Activated B cell treated with CpG ODN at 0.5 μM for 24 hours (primary cell): Measurements from ENCODE around the gene CERS1. TPM values are rescaled to one million over a fixed set of nuclear protein-coding genes. Genes with fewer than 3 reads are reported as not detected.

Experiments used
- ATAC-seq: fragments of 200-7000 bp; cut with Tn5 transposase; one replicate; pipeline ENCODE4 v1.10.0; 2021; ENCODE audit warnings: low read depth, mild to moderate bottlenecking, moderate library complexity
- CTCF ChIA-PET: fragments of 350-600 bp; sonication (Branson Sonifier 250); formaldehyde crosslinking; loops from one replicate; lab custom pipeline; 2021; ENCODE audit warnings: antibody characterized with exemption; lab: Charles Lee
- POLR2A ChIA-PET: fragments of 350-600 bp; sonication (Branson Sonifier 250); formaldehyde crosslinking; loops from one replicate; lab custom pipeline; 2021; ENCODE audit warnings: antibody characterized with exemption; lab: Charles Lee
- DNase-seq: peaks from one replicate; pipeline ENCODE4 v3.0.0; 2022
- H3K27ac Mint-ChIP-seq: one replicate; pipeline ENCODE4 v1.8.0; 2020; ENCODE audit warnings: mixed read lengths
- H3K27me3 Mint-ChIP-seq: one replicate; pipeline ENCODE4 v1.8.0; 2021; ENCODE audit warnings: mixed read lengths
- H3K36me3 Mint-ChIP-seq: one replicate; pipeline ENCODE4 v1.8.0; 2021; ENCODE audit warnings: low read depth, mixed read lengths
- H3K4me1 Mint-ChIP-seq: one replicate; pipeline ENCODE4 v1.8.0; 2021; ENCODE audit warnings: mixed read lengths
- H3K4me3 Mint-ChIP-seq: one replicate; pipeline ENCODE4 v1.8.0; 2020; ENCODE audit warnings: mild to moderate bottlenecking, mixed read lengths
- H3K9me3 Mint-ChIP-seq: one replicate; pipeline ENCODE4 v1.8.0; 2020; ENCODE audit warnings: mixed read lengths
- CTCF ChIP-seq: fragments of 200-600 bp; IDR thresholded peaks from one replicate; pipeline ENCODE4 v1.8.0; 2022; ENCODE audit warnings: antibody characterized with exemption, mild to moderate bottlenecking
- intact Hi-C: fragments of 100-400 bp; cut with micrococcal nuclease; formaldehyde crosslinking; loops from one replicate; pipeline ENCODE4 v1.15.1; 2024
- total RNA-seq: library from RNA; stranded (reverse); gene quantifications from 2 replicates; pipeline ENCODE4 v1.2.3, GENCODE V29; 2022

The CERS1 gene
- total RNA-seq, 1 donor from 2014 or later, result not detected

- ChIA-PET POLR2A (interaction anchor here (3.3 kb wide), 1 partner anchor 13 kb away, joined by 13 read pairs; the partner anchor contains the start of genes COPE and DDX49), CTCF (no interaction called here)
- intact Hi-C loops, result loop anchor here (1.0 kb wide), 1 partner anchor 13 kb away; the partner anchor contains the start of genes COPE and DDX49
- no peak for TF ChIP-seq CTCF
- H3K4me1 Mint-ChIP-seq, result peaks cover 14% of the 10 kb centered on the region
- H3K27ac Mint-ChIP-seq, result no peak overlapping the region
- DNase-seq, result peak; percentile 61
- peaks cover 10% of the 10 kb centered on the region for H3K27me3 Mint-ChIP-seq
- peaks cover 6% of the 10 kb centered on the region for H3K36me3 Mint-ChIP-seq
- peak overlapping the region; percentile 77 for H3K4me3 Mint-ChIP-seq
- ATAC-seq, result peak; percentile 98
- no peaks in the 10 kb centered on the region for H3K9me3 Mint-ChIP-seq
These were observed 36.4 kb upstream of the CERS1 start for GRCh38 chr19:18932216-18932841.

GRCh38 chr19:18931316-18932162 is 35.6 kb upstream of the CERS1 start:
- no peak overlapping the region for H3K4me3 Mint-ChIP-seq
- POLR2A ChIA-PET, result interaction anchor here (3.3 kb wide), 1 partner anchor 12 kb away, joined by 13 read pairs; the partner anchor contains the start of genes COPE and DDX49
- DNase-seq (no peak), ATAC-seq (no peak)
- intact Hi-C loops, result loop anchor here (1.0 kb wide), 1 partner anchor 12 kb away; the partner anchor contains the start of genes COPE and DDX49
- peaks cover 14% of the 10 kb centered on the region for H3K4me1 Mint-ChIP-seq
- H3K9me3 Mint-ChIP-seq, result no peaks in the 10 kb centered on the region
- peaks cover 10% of the 10 kb centered on the region for H3K27me3 Mint-ChIP-seq
- TF ChIP-seq CTCF, result no peak
- CTCF ChIA-PET, result no interaction called here
- H3K36me3 Mint-ChIP-seq, result peaks cover 13% of the 10 kb centered on the region
- no peak overlapping the region for H3K27ac Mint-ChIP-seq

GRCh38 chr19:18929311-18929710 is 33.4 kb upstream of the CERS1 start:
- no peak for ATAC-seq
- CTCF ChIA-PET, result no interaction called here
- peaks cover 9% of the 10 kb centered on the region for H3K27me3 Mint-ChIP-seq
- peaks cover 14% of the 10 kb centered on the region for H3K4me1 Mint-ChIP-seq
- H3K36me3 Mint-ChIP-seq, result peaks cover 28% of the 10 kb centered on the region
- DNase-seq, result no peak
- intact Hi-C loops, result no loop called here
- H3K9me3 Mint-ChIP-seq, result no peaks in the 10 kb centered on the region
- POLR2A ChIA-PET, result interaction anchor here (0.7 to 1.3 kb wide), 2 partner anchors 10 to 19 kb away, joined by 4 to 5 read pairs; partner anchors contain the start of genes COPE and DDX49
- H3K4me3 Mint-ChIP-seq, result no peak overlapping the region
- H3K27ac Mint-ChIP-seq, result no peak overlapping the region
- TF ChIP-seq CTCF, result no peak

GRCh38 chr19:18928018-18928805 is 32.3 kb upstream of the CERS1 start:
- H3K4me3 Mint-ChIP-seq, result no peak overlapping the region
- no peak for ATAC-seq
- no peak for TF ChIP-seq CTCF
- H3K36me3 Mint-ChIP-seq, result peaks cover 39% of the 10 kb centered on the region
- ChIA-PET CTCF (no interaction called here), POLR2A (interaction anchor here (1.3 to 1.5 kb wide), 2 partner anchors 9 kb away, joined by 4 to 5 read pairs; partner anchors contain the start of genes COPE and DDX49)
- H3K27ac Mint-ChIP-seq, result no peak overlapping the region
- H3K4me1 Mint-ChIP-seq, result peaks cover 9% of the 10 kb centered on the region
- peaks cover 2% of the 10 kb centered on the region for H3K27me3 Mint-ChIP-seq
- no peak for DNase-seq
- H3K9me3 Mint-ChIP-seq, result no peaks in the 10 kb centered on the region
- intact Hi-C loops, result no loop called here
